SK-N-SH (cell line): Measurements from ENCODE around the gene WDCP.

Experiments used
- GATA2 ChIP-seq: sonication (generic); formaldehyde crosslinking; IDR thresholded peaks from 2 replicates; pipeline ENCODE4 v1.5.0; 2020; ENCODE audit warnings: mild to moderate bottlenecking, missing genetic modification reagents
- JUND ChIP-seq: IDR thresholded peaks from 2 replicates; pipeline ENCODE4 v1.4.0; 2012
- NFIC ChIP-seq: IDR thresholded peaks from 2 replicates; pipeline ENCODE4 v1.4.0; 2012; ENCODE audit warnings: borderline replicate concordance
- POLR2AphosphoS5 ChIP-seq: IDR thresholded peaks from 2 replicates; pipeline ENCODE4 v1.6.1; 2012; ENCODE audit warnings: low read depth, low read length
- SIN3A ChIP-seq: IDR thresholded peaks from 2 replicates; pipeline ENCODE4 v1.6.1; 2012; ENCODE audit warnings: low read depth, mild to moderate bottlenecking, low read length, moderate library complexity, borderline replicate concordance
- TEAD4 ChIP-seq: IDR thresholded peaks from 2 replicates; pipeline ENCODE4 v1.4.0; 2012; ENCODE audit warnings: mild to moderate bottlenecking, borderline replicate concordance; ENCODE audit not compliant: insufficient read depth
- TF ChIP-seq, protein P1 (sequence below): fragments of 200-600 bp; sonication (generic); IDR thresholded peaks from 2 replicates; pipeline ENCODE4 v1.6.1; 2017; ENCODE audit warnings: antibody characterized with exemption, mild to moderate bottlenecking, moderate library complexity

DNA sequence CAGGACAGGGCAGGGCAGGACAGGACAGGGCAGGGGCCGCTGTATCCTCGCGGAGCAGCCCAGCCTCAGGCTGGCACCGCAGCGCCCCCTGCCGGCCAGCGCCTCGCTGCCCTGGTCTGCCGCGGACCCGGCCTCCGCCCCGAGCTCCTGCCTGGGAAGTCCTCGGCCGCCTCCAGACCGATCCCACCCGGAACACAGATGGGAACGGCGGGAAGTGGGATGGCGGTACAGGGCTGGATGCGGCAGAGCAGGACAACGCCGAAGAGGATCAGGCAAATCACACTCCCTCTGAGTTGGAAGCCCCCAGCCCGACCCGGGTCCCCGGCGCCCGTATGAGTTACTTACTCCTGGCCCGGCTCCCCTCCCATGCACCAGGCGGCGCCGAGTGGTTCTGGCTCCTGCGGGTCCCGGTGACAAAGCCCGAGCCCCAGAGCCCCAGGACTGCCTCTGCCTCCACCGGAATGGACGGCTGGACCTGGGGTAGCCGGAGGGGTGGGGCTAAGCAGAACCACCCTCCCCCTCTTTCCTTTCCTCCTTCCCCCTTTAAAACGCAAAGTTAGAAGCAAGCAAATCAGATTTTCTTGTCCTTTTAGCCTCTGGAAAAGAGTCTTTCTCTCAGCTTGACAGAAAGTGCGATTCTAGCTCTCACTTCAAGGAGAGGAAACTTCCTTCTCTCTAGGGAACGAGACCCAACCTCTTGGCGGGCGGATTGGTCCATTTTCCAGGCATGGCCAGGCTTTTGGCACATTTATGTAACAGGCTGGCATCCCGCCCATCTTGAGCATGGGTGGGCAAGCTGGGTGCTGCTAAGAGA lies 37.4 kb upstream of the WDCP start, which contains the start of gene TP53I3:
- TF ChIP-seq SIN3A (peak; percentile 48; the same call in 1 of the 2 replicates), JUND (no peak; the same call in 1 of the 2 replicates), POLR2AphosphoS5 (peak; percentile 96), GATA2 (CRISPR knock-in tag) (no peak), NFIC (0 out of 2 replicates have a peak, but pooled peaks have one; percentile 56), TEAD4 (no peak)
- TF ChIP-seq, protein P1, sequence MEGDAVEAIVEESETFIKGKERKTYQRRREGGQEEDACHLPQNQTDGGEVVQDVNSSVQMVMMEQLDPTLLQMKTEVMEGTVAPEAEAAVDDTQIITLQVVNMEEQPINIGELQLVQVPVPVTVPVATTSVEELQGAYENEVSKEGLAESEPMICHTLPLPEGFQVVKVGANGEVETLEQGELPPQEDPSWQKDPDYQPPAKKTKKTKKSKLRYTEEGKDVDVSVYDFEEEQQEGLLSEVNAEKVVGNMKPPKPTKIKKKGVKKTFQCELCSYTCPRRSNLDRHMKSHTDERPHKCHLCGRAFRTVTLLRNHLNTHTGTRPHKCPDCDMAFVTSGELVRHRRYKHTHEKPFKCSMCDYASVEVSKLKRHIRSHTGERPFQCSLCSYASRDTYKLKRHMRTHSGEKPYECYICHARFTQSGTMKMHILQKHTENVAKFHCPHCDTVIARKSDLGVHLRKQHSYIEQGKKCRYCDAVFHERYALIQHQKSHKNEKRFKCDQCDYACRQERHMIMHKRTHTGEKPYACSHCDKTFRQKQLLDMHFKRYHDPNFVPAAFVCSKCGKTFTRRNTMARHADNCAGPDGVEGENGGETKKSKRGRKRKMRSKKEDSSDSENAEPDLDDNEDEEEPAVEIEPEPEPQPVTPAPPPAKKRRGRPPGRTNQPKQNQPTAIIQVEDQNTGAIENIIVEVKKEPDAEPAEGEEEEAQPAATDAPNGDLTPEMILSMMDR = peak; percentile 94
